HUES48 (cell line): ENCODE data around the gene SAMD3.
"Not testable (repeated sequence)": the region's sequence is repeated elsewhere in the genome, so short reads cannot be mapped to it uniquely, and the experiment has no call there.

Experiments used
- H3K27ac ChIP-seq: one replicate; pipeline ENCODE4 v1.7.0; 2013; ENCODE audit warnings: low read depth, low read length, inconsistent platforms
- H3K27me3 ChIP-seq: 2 replicates; pipeline ENCODE4 v1.6.1; 2013; ENCODE audit warnings: mild to moderate bottlenecking, low read length; ENCODE audit not compliant: control insufficient read depth, insufficient read depth
- H3K36me3 ChIP-seq: 2 replicates; pipeline ENCODE4 v1.6.1; 2013; ENCODE audit warnings: low read length; ENCODE audit not compliant: control insufficient read depth, insufficient read depth
- H3K4me1 ChIP-seq: 2 replicates; pipeline ENCODE4 v1.6.1; 2013; ENCODE audit warnings: mild to moderate bottlenecking, low read length; ENCODE audit not compliant: control insufficient read depth, insufficient read depth
- H3K4me3 ChIP-seq: 2 replicates; pipeline ENCODE4 v1.5.1; 2013; ENCODE audit warnings: mild to moderate bottlenecking, low read depth, low read length
- H3K9ac ChIP-seq: 2 replicates; pipeline ENCODE4 v1.6.1; 2013; ENCODE audit warnings: mild to moderate bottlenecking, low read depth, low read length, moderate library complexity
- H3K9me3 ChIP-seq: 2 replicates; pipeline ENCODE4 v1.6.1; 2013; ENCODE audit warnings: low read length; ENCODE audit not compliant: control insufficient read depth, insufficient read depth

SAMD3 gene, protein sequence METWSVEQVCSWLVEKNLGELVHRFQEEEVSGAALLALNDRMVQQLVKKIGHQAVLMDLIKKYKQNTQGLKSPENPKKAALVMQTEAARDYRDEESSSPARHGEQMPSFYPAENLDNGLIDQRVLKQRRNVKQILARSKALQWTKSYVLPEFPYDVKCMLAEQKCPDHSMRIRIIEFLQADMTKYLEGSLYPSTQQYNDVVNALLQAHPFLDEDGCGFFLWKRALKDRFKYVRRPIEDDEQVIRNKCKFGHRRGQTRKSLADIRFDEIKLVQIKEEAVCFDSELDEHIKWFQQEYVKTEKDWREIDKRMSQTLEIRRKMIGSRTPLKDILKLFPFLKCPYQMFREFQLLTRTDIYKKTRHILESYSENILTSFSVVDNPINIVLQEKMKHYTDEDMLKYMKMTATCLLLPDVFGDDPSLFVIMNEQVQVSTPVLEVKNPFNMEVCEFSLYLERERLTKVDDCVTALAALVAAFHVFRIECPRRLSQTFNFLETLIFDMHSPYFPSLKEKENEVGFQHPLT

DNA sequence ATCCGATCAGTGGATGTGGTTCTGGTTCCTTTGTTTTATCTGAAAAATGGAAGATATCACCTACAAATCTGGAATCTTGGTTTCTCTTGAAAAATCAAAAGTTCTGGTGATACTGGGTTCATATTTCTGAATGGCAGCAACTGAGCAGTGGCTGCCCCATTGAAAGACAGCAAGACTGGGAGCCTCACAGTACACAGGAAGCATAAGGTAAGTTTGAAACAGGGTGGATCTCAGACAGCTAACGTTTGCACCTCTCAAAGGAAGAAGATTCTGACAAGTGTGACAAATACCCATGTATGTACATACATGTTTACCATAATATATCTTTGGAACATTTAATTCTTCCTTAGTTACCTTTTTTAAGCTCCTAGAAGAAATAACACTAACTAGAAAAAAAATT is at the start of gene SAMD3:
Gene SAMD3 (minus strand): TSS at position 177 of the 400 bp plus-strand sequence. CDS start 7,678 bp downstream, outside the sequence.
- Histone ChIP-seq H3K4me3 (no peak within 1 kb of the TSS), H3K27ac (no peak within 1 kb of the TSS), H3K9me3 (peaks cover 2% of the 10 kb centered on the region; the same call in 1 of the 2 replicates), H3K4me1 (no peaks in the 10 kb centered on the region), H3K27me3 (no peaks in the 10 kb centered on the region), H3K9ac (no peak within 1 kb of the TSS), H3K36me3 (no peaks in the 10 kb centered on the region)

DNA sequence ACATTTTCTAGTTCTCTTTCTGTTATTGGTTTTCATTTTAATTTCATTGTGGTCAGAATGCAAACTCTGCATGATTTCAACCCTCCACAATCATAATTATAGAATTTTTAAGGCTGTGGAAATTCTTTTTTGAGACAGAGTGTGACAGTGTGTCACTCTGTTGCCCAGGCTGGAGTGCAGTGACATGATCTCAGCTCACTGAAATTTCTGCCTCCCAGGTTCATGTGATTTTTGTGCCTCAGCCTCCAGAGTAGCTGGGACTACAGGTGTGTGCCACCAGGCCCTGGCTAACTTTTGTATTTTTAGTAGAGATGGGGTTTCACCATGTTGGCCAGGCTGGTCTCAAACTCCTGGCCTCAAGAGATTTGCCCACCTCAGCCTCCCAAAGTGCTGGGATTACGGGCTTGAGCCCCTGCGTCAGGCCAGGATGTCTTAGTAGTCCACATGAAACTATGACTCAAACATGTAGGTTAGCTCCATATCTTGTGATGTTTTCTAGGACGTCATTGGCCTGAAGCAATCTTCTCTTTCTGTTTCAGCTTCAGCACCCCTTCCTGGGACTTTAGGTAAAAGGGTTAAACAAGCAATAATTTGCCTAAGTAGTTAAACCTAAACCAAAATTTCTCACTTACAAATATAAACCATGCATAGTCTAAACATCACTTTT is 47.4 kb upstream of the SAMD3 start:
- no peaks in the 10 kb centered on the region for H3K27me3 ChIP-seq
- no peak overlapping the region for H3K9ac ChIP-seq
- H3K4me1 ChIP-seq, result no peaks in the 10 kb centered on the region
- peaks cover 32% of the 10 kb centered on the region for H3K9me3 ChIP-seq
- no peaks in the 10 kb centered on the region for H3K36me3 ChIP-seq
- H3K27ac ChIP-seq, result no peak overlapping the region
- H3K4me3 ChIP-seq, result no peak overlapping the region

DNA sequence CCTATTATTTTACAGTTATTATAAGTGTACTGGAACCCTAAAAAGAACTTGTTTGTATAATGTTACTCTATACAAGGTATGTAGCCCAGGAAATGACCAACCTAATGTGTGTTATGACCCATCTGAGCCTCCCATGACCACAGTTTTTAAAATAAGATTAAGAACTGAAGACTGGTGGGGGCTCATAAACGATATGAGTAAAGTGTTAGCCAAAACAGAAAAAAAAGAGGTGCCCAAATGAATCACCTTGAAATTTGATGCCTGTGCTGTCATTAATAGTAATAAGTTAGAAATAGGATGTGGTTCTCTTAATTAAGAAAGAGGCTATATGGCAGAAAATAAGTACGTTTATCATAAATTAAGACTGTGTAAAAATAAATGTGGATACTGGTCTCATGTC is 42.8 kb upstream of the SAMD3 start:
- not testable (repeated sequence) for H3K27me3 ChIP-seq, H3K4me3 ChIP-seq, H3K27ac ChIP-seq, H3K4me1 ChIP-seq, H3K36me3 ChIP-seq, H3K9ac ChIP-seq
- peaks cover 11% of the 10 kb centered on the region for H3K9me3 ChIP-seq

DNA sequence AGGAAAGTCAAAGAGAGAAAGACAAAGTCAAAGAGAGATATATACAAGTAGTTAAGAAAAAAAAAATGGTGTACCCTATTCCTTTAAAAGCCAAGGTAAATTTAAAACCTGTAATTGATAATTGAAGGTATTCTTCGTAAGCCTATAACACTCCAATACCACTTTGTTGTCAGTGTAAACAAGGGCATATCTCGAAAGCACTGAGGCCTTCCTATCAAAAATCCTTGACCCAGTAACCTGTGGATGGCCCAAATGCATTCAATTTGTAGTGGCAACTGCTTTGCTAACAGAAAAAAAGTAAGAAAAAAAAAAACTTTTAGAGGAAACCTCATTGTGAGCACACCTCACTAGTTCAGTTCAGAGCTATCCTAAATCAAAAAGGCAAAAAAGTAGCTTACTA is 39.3 kb upstream of the SAMD3 start:
- no peaks in the 10 kb centered on the region for H3K36me3 ChIP-seq

DNA sequence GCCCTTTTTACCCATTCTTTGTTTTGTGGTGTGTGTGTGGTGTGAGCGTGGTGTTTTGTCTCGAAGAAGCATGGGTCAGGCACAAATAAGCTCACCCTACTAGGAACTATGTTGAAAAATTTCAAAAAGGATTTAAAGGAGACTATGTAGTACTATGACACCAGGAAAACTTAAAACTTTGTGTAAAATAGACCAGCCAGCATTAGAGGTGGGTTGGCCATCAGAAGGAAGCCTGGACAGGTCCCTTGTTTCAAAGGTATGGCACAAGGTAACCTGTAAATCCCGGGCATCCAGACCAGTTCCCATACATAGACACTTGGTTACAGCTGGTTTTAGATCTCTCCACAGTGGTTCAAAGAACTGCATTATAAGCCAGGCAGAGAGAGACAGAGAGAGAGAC is 38.8 kb upstream of the SAMD3 start:
- H3K4me3 ChIP-seq, H3K4me1 ChIP-seq, H3K27me3 ChIP-seq, H3K9ac ChIP-seq, H3K9me3 ChIP-seq, H3K36me3 ChIP-seq, H3K27ac ChIP-seq: not testable (repeated sequence)

More for the DNA sequence above, 39.3 kb upstream of the SAMD3 start:
- Histone ChIP-seq H3K9ac (no peak overlapping the region), H3K27ac (no peak overlapping the region), H3K4me3 (no peak overlapping the region), H3K4me1 (no peaks in the 10 kb centered on the region), H3K27me3 (no peaks in the 10 kb centered on the region), H3K9me3 (peaks cover 8% of the 10 kb centered on the region; the same call in 1 of the 2 replicates)

DNA sequence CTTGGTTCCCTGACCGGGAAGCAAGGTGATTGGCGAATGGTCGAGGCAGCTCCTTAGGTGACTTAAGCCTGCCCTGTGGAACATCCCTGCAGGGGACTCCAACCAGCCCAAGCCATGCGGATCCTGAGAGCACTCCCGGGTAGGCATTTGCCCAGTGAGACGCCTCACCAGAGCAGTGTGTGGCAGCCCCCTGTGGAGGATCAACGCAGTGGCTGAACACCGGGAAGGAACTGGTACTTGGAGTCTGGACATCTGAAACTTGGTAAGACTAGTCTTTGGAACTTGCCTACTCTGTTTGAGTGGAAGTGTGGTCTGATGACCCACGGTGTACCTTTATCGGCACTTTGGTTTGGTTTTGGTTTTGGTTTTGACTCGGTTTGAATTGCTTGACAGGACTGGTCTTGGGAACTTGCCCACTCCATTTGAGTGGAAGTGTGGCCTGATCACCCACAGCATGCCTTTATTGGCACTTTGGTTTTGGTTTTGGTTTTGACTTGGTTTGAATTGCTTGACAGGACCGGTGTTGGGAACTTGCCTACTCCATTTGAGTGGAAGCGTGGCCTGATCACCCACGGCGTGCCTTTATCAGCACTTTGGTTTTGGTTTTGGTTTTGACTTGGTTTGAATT is 38.0 kb upstream of the SAMD3 start:
- not testable (repeated sequence) for H3K9me3 ChIP-seq, H3K4me3 ChIP-seq, H3K27ac ChIP-seq, H3K9ac ChIP-seq, H3K4me1 ChIP-seq, H3K27me3 ChIP-seq, H3K36me3 ChIP-seq

DNA sequence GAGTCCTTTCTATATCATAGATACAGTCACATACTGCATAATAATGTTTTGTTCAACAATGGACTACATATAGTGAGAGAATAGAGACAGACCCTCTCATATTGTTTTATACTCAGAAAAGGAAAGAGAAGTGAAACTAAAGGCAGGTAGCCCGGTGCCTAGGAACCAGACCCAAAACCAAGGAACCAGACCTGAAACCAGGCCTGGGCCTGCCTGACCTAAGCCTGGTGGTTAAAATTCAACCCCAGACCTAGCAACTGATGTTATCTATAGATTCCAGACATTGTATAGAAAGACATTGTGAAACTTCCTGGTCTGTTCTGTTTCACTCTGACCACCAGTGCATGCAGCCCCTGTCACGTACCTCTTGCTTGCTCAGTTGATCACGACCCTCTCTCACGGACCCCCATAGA is 37.3 kb upstream of the SAMD3 start:
- not testable (repeated sequence) for H3K4me1 ChIP-seq, H3K4me3 ChIP-seq, H3K9ac ChIP-seq, H3K27me3 ChIP-seq, H3K27ac ChIP-seq, H3K9me3 ChIP-seq, H3K36me3 ChIP-seq

DNA sequence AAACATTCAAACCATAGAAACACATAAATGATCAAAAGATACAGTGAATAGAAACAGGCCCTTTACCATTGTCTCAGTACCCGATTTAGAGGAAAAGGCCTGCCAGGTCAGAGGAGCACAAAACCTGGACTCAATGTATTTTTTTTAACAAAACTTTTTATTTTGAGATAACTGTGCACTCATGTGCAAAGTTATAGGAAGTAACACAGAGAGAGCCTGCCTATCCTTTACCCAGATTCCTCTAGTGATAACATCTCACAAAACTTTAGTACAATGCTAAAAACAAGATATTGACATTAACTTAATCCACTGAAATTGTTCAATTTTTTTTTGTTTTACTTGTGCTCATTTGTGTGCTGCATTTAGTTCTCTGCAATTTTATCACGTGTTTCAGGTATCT is 36.8 kb upstream of the SAMD3 start:
- H3K27ac ChIP-seq, result no peak overlapping the region
- H3K4me3 ChIP-seq, result no peak overlapping the region
- H3K4me1 ChIP-seq, result no peaks in the 10 kb centered on the region
- H3K27me3 ChIP-seq, result no peaks in the 10 kb centered on the region
- no peaks in the 10 kb centered on the region for H3K36me3 ChIP-seq
- H3K9ac ChIP-seq, result no peak overlapping the region
- H3K9me3 ChIP-seq, result peaks cover 8% of the 10 kb centered on the region; the same call in 1 of the 2 replicates

DNA sequence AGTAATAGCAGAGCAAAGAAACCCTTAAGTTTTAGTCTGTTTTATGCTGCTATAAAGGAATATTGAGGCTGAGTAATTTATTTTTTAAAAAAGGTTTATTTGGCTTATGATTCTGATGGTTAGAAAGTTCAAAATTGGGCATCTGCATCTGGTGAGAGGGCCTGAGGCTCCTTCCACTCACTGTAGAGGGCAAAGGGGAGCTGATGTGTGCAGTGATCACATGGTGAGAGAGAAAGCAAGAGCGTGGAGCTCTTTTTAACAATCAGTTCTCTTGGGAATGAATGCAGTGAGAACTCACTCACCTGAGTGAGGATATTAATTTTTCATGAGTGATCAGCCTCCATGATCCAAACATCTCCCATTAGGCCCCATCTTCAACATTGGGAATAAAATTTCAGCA is 36.4 kb upstream of the SAMD3 start:
- Histone ChIP-seq H3K4me1 (no peaks in the 10 kb centered on the region), H3K27me3 (no peaks in the 10 kb centered on the region), H3K9me3 (peaks cover 8% of the 10 kb centered on the region; the same call in 1 of the 2 replicates), H3K36me3 (no peaks in the 10 kb centered on the region), H3K4me3 (no peak overlapping the region), H3K9ac (no peak overlapping the region), H3K27ac (no peak overlapping the region)

DNA sequence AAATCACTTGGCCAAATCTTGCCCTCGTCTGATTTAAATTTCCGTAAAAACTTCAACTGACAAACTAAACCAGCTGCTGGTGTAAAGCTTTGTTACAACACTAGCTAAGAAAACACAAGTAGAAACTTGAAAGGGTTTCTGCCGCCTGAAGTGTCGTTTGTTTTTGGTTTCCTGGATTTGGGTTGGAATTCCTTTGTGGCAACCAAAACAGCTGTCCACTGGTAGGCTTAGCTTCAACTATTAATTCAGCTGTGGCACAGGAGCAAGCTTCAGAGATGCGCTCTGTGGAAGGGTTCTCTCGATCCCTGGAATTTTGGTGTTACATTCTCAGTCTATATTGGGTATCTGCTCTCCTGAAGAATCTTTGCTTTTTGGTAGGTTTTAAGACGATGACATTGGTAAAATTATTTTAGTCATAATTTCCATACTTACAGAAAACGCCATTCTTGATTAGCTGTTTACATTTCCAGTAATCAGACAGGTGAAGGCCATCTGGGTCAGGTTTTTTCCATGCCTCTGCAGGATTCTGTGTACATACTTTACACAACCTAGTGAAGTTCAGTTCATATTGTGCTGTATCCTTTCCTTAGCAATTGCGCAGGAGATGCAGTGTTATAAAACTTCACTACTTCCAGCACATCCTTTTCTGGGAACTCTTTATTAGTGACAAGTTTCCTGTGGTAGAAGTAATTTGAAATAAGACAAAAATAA is 29.9 kb upstream of the SAMD3 start:
- Histone ChIP-seq H3K27me3 (no peaks in the 10 kb centered on the region), H3K9ac (no peak overlapping the region)

More for the DNA sequence above, 29.9 kb upstream of the SAMD3 start:
- Histone ChIP-seq H3K9me3 (no peaks in the 10 kb centered on the region), H3K27ac (peak overlapping the region; percentile 37), H3K36me3 (no peaks in the 10 kb centered on the region), H3K4me3 (peak overlapping the region; percentile 14; the same call in 1 of the 2 replicates), H3K4me1 (peaks cover 8% of the 10 kb centered on the region)
